ENCODE data around the gene COL26A1.

- TF ChIP-seq, protein P1, sequence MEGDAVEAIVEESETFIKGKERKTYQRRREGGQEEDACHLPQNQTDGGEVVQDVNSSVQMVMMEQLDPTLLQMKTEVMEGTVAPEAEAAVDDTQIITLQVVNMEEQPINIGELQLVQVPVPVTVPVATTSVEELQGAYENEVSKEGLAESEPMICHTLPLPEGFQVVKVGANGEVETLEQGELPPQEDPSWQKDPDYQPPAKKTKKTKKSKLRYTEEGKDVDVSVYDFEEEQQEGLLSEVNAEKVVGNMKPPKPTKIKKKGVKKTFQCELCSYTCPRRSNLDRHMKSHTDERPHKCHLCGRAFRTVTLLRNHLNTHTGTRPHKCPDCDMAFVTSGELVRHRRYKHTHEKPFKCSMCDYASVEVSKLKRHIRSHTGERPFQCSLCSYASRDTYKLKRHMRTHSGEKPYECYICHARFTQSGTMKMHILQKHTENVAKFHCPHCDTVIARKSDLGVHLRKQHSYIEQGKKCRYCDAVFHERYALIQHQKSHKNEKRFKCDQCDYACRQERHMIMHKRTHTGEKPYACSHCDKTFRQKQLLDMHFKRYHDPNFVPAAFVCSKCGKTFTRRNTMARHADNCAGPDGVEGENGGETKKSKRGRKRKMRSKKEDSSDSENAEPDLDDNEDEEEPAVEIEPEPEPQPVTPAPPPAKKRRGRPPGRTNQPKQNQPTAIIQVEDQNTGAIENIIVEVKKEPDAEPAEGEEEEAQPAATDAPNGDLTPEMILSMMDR (conservative IDR thresholded peaks at IDR 0.05) = no peak
- no peak for TF ChIP-seq EZH2 (IDR thresholded peaks at IDR 0.05; ENCODE audit: low read depth)
Measured at GRCh38 chr7:101516851-101517250, 154.2 kb downstream of the COL26A1 start.

All from PC-9 (cell line).